Heart left ventricle (tissue), 13 donors: ENCODE data around the gene COBL.

ENCODE experiments used
- CTCF ChIP-seq, 12 donors: fragments of 200-600 bp; sonication (generic) in 4 of 12; IDR thresholded peaks; one replicate each; pipeline versions ENCODE4 v1.5.0 to v1.8.0; 2018 to 2022; ENCODE audit warnings: antibody characterized with exemption in 12 of 12, mild to moderate bottlenecking in 5 of 12
- POLR2A ChIP-seq, 2 donors: fragments of 450-650 bp; IDR thresholded peaks; one replicate each; pipeline ENCODE4 v1.6.1; 2017; ENCODE audit warnings: antibody characterized with exemption in 2 of 2, mild to moderate bottlenecking in 2 of 2, moderate library complexity in 2 of 2
- donor health status: ischemic (EF 13 %, LVEDD 7.1; RV severe dilation, severe dysfunction).
- donor health status: DM: no; HTN: yes; CAD: no.
- donor health status: DM: no; HTN: no; CAD: no.
- donor health status: ischemic (EF 25% LVEDD 6.9; RV normal size, moderate dysfunction).
- donor health status: ischemic (EF 25% LVEDD 5.7; RV mildly dilated, moderate dysfunction).
- donor health status: ischemic (EF 35%, LVEDD 5.7; RV mildly dilated, moderate dysfunction).
- donor health status: nonischemic (EF 11% LVEDD 7.7; RV severe dilation, severe dysfunction).
- donor health status: DM: yes; HTN: yes; CAD: no.
- donor health status: PGD.
- donor health status: ischemic (EF 29% LVEDD 5.4; RV normal size, mild dysfunction).
- donor health status: nonischemic (EF 23%, LVEDD 6.1; RV moderate dilation, normal function).

DNA sequence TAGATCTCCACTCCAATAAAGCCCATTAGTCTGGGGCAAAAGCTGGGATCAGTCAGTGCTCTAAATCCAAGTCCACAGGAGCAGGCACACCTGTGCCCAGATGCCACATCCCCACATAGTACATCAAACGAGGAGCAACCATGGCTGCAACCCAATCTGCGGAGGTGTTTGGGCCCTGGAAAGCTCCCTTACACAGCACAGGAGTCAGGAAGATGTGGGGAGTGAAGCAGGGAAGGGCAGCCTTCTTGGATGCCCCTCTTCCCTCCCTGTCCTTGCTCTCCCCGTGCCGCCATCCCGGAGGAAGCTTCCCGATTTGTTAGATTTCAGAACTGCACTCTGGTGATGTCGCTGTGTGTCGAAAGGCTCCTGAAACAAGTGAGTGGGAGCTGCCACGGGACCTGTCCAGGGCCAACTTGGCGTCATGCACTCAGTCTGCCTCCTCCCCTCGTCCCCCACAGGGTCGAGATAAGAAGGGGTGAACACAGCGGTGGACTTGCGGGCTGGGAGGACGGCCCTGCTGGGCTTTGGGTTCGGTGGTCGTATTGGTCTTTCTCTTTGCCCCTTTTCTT, 303.3 kb downstream of the COBL start:
- TF ChIP-seq CTCF (IDR thresholded peaks at IDR 0.05) (no peak), POLR2A (IDR thresholded peaks at IDR 0.05) (no peak)
